ENCODE data around the gene SHE.
"Not testable (repeated sequence)": the region's sequence is repeated elsewhere in the genome, so short reads cannot be mapped to it uniquely, and the experiment has no call there.

SHE gene

DNA sequence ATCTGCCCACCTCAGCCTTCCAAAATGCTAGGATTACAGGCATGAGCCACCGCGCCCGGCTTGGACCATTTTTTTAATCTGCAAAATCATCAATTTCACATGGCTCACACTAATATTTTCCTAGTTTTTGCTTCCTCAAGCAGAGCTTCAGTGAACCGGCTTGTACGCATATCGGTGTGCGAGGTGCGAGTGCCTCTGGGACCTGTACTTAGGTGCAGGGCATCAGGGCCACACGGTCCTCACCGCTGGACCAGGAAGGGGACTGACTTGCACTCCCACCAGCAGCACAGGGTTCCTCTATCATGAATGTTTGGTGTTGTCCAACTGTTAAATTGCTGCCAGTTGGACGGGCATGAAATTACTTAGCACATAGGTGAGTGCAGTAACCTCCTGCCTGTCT lies 15.4 kb upstream of the SHE start:
- no peak for DNase-seq (ENCODE audit: low read depth in 1 of 2, low spot score in 1 of 2)

DNA sequence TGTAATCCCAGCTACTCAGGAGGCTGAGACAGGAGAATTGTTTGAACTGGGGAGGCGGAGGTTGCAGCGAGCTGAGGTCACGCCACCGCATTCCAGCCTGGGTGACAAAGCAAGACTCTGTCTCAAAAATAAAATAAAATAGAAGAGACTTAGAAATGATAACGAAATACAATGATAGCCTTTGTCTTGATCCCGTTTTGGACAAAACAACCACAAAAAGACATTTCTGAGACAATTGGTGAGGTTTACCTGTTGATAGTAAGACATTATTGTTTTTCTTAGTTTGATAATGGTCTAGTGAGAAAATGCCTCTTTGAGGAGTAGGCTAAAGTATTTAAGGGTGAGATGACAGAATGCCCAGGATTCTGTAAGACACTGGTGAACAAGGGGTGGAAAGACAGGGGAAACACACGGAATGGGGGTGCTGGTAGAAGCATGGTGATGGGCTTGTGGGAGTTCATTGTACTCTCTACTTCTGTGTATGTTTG lies 11.9 kb upstream of the SHE start:
- no peak for DNase-seq (ENCODE audit: low read depth in 1 of 2, low spot score in 1 of 2)

DNA sequence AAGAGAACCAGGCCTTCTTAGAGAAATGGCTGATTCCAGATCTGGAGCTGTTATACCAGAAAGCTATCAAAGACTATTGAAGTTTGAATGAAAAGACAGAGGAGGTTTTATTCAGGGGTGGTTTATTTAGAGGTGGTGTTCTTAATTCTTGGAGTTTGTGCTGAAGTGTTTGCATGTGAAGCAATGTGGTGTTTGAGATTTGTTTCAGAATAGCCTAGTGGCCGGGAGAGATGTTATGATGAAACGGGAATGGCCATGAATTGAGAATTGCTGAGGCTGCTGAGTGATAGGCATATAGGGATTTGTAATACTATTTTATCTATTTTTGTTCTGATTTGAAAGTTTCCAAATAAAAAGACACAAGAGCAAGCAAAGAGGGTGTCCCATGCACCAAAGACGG lies 10.5 kb upstream of the SHE start:
- no peak for DNase-seq (ENCODE audit: low read depth in 1 of 2, low spot score in 1 of 2)

DNA sequence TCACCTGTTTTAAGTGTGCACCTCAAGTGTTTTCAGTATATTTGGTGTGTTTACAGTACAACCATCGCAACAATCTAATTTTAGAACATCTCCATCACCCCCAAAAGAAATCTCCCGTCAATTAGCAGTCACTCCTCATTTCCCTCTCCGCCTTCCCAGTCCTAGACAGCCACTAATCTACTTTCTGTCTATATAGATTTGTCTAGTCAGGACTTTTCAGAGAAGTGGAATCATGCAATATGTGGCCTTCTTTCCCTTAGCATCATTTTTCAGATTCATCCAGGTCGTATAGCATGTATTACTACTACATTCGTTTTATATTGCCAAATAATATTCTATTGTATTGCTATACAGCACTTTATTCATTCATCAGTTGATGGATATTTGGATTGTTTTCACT lies 1.7 kb upstream of the SHE start:
- no peak for DNase-seq (ENCODE audit: low read depth in 1 of 2, low spot score in 1 of 2)

DNA sequence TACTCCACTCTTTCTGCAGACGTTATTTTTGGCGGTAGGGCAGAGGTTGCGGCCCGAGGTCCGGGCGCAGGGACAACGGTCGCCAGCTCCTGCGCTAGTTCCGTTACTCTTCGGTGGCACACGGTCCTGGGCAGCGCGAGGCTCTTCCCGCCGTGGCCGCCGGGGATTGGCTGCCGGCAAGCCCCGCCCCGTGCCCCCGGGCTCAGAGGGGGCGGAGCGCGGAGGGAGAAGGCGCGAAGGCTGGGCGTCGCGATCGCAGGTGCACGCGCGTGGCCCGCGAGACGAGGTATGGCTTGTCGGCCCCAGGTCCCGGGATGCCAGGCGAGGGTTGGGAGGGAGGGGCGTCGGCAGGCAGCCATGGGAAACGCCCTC lies 518 bp upstream of the SHE start:
- no peak for DNase-seq (ENCODE audit: low read depth in 1 of 2, low spot score in 1 of 2)

DNA sequence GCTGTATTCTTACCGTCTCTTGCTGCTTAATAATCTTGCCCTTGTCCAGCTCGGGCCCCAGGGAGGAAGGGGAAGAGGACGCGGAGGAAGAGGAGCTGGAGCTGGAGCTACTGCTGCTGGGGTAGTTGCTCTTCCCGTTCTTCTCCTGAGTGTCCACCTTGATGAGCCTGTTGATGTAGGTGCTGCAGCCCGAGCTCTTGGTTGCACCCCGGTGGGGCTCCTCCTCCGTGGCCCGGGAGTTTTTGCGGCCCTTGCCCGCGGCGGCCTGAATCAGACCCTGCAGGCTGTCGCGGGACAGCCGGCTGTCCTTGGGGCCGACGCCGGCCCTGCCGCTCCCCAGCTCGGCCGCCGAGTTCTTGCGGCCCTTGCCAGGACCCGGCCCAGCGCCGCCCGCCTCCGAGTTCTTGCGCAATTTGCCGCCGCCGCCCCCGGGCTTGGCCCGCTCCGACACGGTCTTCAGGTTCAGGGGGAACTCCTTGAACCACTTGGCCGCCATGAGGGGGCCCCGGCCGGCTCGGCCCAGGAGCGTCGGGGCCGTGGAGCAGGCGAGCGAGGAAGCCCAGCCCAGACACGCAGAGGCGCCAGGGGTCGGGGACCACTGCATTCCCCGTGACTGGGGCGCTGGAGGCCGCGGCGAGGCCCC lies 668 bp downstream of the SHE start:
- DNase-seq (ENCODE audit: low read depth in 1 of 2, low spot score in 1 of 2) = no peak

DNA sequence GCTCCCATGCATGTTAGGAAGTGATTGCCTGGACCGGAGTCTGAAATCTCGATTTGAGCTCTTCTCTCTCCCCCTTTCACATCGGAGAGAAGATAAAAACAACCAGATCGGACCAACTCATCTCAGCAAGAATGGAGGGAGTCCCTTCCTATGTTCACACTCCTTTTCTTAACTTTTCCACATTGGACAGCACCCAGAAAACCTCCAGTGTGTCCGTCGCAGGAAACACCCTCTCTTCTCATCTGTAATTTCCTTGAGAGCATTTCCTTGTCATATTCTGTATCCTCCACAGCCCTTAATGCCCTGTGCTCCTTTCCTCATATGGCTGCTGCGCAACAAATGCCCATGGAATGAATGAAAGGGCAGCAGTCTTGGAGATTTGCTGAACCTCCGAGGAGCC lies 1.7 kb downstream of the SHE start:
- no peak for DNase-seq (ENCODE audit: low read depth in 1 of 2, low spot score in 1 of 2)

DNA sequence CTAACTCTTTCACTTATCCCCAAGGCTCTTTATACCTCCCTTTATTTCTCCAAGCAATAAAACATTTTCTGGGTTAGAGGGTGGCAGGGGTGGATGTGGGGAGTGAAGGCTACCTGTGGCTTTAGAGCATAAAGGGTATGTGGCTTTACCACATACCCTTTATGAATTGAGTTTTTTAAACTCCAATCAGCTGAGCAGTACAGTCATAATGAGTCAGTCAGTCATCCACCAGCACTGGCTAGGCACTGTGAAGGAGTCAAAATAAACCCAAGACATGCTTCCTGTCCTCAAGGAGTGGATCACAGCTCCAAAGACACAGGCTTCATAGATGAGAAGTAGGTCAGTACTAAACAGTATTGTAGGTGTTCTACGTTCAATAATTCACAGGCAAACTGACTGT lies 2.8 kb downstream of the SHE start:
- DNase-seq (ENCODE audit: low read depth in 1 of 2, low spot score in 1 of 2) = no peak

DNA sequence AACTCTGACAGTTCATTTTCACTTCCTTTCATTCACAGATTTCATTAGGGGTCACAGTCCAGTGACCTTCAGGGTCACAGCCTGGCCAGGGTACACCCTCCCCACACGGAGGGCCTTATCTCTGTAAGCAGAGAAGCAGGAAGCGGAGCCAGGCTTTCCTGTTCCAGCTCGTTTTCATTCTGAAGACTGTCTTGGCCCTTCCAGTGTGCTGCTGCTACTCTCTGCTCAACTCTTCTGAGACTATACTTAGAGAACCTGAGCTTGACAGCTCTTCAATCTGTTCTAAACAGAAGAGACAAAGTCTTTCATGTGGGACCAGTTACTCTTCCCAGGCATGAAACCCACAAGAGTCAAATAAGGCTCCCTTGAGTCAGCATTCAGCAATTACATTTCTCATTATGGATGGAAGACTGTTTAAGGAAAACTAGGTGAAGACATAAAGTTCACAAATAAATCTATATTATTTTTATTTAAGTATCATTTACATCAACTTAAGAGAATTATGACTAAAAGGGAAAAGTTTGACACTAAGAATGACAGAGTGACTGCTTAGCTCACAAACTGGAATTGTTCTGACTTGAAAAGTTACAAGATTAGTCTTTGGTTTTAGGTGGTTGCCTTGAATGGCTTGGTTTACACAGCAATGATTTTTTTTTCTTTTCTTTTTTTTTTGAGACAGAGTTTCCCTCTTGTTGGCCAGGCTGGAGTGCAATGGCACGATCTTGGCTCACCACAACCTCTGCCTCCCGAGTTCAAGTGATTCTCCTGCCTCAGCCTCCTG lies 5.0 kb downstream of the SHE start:
- no peak for DNase-seq (ENCODE audit: low read depth in 1 of 2, low spot score in 1 of 2)

DNA sequence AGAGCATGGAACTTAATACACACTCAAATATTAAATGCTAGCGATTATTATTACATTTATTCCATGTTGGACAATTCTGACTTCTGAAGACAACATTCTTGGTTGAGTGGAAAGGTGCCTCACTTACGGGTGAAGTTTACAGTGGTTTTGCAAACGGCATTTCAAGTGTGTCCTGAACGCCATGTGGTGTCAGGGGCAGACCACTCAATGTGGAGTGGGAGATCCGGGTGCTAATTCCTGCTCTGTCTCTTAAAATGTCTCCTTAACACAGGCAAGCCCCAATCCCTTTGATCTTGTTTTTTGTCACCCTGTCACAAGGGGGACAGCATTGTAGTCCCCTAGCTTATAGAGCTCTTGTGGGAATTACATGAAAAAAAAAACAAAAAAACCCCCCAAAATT lies 5.8 kb downstream of the SHE start:
- DNase-seq (ENCODE audit: low read depth in 1 of 2, low spot score in 1 of 2) = no peak

DNA sequence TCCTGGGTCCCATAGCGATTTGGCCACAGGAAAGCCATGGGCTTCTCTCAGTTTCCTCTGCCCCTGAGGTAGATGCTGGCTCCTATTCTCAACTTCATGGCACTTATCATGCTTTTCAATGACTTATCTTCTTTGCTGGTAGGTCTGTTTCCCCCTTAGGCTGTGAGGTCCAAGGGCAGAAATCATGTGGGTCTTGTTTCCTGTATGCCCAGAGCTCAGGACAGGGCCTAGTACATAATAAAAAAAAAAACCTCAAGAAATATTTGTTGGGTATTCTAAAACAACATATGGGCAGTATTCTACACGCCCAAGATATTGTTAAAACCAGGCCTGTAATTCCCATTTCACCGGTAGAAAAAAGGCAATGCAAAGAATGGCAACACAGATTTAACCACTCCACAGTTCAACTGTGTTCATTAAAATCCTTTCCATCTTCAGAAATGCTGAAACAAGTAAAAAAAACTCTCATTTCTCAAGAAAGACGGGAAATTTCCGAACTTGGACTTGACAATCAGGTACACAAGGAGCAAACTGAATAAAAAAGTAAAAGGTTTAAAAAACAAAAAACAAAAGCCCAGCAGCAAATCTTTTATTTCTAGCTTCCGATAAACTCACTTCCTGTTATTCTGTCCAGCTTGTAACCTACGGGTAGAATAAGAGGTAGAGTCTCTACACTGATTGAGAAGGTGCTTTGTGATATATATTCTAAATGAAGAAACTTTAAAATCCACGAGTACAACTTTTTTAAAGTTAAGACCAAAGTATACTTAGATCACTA lies 6.5 kb downstream of the SHE start:
- DNase-seq (ENCODE audit: low read depth in 1 of 2, low spot score in 1 of 2) = no peak

DNA sequence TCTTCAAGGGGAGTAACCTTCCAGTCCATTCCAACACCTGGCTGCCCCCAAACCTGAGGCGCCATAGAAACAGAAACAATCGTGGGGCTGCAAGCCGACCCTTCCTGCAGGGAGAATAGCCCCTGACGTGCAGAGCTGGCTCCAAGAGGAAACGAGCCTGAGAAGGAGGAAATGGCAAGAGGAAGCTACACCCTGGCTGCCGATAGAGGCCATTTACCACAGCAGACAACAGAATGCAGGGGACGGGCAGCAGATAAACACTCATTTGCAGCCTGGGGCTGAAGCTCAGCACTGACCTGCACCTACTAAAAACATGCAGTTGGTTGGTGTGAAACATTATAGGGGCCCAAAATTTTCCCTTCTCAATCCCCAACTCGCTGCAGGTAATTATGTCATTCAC lies 8.9 kb downstream of the SHE start:
- DNase-seq (ENCODE audit: low read depth in 1 of 2, low spot score in 1 of 2) = no peak

DNA sequence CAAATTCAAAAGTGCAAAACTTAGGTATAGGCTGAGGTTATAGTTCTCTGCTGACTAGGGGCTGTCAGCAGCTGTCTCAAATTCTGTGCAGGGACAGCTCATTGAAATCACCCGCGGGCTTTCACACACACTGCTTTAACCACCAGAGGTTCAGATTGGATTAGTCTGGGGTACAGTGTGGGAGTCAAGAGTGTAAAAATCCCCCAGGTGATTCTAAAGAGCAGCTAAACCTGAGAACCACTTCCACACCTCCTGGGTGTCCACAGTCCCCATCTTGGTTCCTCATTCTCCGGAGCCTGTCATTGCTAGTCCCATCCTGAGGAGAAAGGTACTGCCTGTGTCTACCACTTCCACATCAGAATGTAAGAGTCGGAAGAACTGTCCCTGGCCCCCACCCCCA lies 10.1 kb downstream of the SHE start:
- no peak for DNase-seq (ENCODE audit: low read depth in 1 of 2, low spot score in 1 of 2)

DNA sequence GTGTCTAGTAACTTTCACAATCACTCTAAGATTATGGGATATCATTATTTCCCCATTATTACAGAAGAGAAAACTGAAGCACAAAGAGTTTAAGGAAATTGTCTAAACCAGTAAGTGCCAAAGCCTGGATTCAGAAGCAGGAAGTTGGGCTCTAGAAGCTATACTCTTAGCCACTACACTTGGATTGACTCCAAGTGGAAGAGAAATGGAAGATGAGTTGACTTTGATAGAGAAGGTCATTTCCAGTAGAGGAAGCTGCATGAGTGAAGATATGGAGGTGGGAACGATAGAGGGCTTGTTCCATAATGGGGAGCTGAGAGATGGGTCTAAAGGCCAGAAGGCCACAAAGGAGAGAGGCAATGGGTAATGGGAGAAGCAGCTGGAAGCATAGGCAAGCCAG lies 11.9 kb downstream of the SHE start:
- no peak for DNase-seq (ENCODE audit: low read depth in 1 of 2, low spot score in 1 of 2)

DNA sequence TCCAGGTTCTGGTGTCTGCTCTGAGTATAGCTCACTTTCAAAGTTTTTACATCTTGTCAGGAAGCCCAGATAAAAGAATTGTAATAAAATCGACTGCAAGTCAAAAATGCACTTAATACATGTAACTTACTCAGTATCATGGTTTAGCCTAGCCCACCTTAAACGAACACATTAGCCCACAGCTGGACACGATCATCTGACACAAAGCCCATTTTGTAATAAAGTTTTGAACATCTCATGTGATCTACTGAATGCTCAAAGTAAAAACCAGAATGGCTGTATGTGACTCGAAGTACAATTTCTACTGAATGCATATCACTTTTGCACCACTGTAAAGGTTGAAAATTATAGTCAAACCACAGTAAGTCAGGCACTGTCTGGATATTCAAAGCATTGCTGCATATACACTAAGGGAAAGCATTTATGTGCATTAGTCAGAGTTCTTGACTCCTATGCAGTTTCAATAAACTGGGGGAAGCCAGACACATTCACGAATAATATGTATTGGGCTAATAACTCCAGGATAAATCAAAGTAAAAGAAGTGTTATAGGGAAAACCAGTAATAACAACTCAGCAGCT lies 12.4 kb downstream of the SHE start:
- DNase-seq (ENCODE audit: low read depth in 1 of 2, low spot score in 1 of 2) = no peak

DNA sequence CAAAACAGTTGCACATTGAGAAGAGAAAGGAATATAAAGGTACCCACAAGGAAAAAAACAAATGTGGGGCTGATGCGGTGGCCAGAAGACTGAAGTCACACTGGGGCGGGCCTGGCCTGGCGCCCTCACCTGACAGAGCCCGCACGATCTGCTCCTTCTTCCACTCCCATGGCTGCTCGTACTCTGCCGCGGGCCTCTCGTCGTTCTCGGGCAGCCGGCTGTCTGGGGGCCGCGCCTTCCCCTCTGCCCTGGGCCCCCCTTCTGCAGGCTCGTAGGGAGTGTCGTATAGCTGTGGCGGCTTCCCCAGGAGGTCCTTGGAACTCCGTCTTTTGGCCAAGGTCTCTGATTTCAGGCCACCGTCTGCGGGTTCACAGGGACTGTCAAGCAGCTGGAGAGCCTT lies 13.3 kb downstream of the SHE start:
- no peak for DNase-seq (ENCODE audit: low read depth in 1 of 2, low spot score in 1 of 2)

DNA sequence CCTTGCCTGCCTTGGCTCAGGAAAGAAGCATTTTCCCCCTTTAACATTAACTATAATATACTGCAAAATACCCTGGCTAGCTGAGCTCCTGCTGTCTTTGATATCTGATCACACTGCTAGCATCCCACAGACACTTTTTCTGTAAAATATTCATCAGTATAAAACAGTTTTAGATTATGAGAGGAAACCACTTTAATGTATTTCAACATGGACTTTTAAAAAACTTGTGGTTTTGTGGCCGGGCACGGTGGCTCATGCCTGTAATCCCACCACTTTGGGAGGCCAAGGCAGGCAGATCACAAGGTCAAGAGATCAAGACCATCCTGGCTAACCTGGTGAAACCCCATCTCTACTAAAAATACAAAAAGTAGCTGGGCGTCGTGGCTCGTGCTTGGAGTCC lies 15.5 kb downstream of the SHE start:
- not testable (repeated sequence) for DNase-seq (ENCODE audit: low read depth in 1 of 2, low spot score in 1 of 2)

DNA sequence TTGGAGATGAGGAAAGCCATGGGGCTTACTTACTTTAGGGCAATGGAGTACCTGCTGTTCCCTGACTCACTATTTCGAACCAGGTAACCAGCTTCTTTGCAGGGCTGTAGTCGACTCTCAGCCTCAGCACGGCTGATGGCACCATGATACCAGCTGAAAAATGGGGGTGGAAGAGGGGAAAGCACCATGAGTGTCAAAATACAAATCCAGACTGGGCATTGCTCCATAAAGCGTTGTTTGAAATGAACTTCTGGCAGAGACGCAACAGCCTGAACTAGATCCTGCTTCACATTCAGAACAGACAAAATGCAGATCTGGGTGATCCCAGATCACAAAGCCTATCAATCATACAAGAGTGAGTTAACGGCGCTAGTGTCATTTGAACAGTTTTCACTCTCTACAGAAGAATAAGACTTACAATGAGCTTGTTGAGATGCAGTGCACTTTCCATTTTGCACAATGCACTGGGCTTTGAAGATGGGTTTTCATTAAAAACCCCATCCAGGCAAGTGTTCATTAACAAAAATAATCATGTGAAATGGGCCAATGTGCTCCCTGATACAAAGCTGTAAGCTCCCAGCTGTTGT lies 16.2 kb downstream of the SHE start:
- DNase-seq (ENCODE audit: low read depth in 1 of 2, low spot score in 1 of 2) = no peak

DNA sequence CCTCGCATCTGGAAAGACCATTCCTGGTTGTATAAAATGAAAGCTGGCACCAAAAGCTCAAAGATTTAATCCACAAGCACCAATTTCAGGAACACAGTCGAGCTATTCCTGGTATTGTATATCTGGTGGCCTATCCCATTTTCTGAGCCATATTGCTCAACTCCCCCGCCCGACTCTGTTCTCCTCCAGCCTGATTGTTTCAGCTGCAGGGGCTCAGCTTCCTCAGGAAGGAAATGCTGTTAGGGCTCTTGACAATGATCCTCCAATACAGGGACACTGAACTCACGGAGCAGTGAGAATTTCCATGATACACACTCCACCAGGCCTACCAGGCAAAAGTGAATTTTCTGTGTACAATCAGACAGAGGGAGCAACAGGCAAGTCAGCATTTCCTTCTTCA lies 17.1 kb downstream of the SHE start:
- DNase-seq (ENCODE audit: low read depth in 1 of 2, low spot score in 1 of 2) = no peak

DNA sequence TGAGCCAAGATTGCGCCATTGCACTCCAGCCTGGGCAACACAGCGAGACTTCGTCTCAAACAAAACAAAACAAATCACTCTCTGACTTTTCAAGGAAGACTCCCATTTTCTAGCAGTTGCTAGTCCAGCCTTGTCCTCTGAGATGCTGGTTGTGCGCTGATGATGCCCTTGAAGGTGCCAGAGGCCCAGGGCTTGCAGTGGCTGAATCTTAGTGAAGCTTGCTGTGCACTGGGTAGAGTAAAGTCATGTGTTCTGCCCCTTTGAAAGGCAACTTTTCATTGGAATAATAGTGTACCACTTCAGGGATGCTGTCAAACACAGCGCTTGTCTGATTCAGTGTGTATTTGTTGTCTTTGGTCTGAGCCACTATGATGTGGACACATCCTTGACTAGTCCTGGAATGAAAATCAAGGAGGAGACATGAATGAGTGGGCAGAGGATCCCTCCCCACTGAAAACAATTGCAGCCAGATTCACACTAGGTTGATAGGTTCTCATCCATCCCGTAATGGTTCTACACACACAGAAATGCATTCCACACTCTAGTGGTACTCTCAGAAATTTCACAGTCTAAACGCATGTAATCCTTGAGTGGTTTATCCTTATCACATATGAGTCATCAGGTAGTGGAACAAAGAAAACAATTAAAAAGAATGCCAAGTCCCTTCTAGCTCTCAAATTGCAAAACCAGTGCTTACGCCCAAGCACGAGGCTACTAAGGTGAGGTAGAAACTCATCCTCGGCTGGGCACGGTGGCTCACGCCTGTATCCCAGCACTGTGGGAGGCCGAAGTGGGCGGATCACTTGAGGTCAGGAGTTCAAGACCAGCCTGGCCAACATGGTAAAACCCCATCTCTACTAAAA lies 18.0 kb downstream of the SHE start:
- no peak for DNase-seq (ENCODE audit: low read depth in 1 of 2, low spot score in 1 of 2)

DNA sequence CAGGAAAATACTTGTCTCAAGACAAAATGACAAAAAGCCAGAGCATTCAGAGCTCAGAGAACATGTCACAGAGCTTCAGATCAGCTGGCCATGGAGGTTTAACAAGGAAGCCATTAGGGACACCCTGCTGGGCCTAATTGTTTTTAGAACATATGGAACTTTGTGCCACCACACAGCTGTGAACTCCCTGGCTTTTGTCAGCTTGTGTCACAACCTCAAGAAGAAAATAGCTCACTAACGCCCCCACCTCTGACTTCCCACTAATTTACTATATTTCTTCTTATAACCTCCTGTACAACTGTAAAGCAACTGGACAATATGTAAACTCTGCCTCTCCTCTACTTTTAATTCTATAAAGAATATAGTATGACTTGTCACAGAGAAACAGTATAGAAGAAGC lies 21.2 kb downstream of the SHE start:
- DNase-seq (ENCODE audit: low read depth in 1 of 2, low spot score in 1 of 2) = no peak

Data from activated CD4-positive, alpha-beta T cell treated with anti-CD3 and anti-CD28 coated beads, Interleukin-2, amount 50 U/mL, for 24 hours (primary cell).